Tibial artery (tissue), 4 donors: Measurements from ENCODE around the gene ABHD12.

Source experiments
- DNase-seq, 2 donors: peaks; one replicate each; pipeline ENCODE4 v3.0.0-alpha.2; 2019
- H3K27ac ChIP-seq, 2 donors: fragments of 200-600 bp; sonication (generic) in 1 of 2; 1 replicate in 1 of 2; 2 replicates in 1 of 2; pipeline ENCODE4 v1.5.1; 2018 to 2019; ENCODE audit warnings: mild to moderate bottlenecking in 1 of 2
- H3K27me3 ChIP-seq, 2 donors: fragments of 200-600 bp; sonication (generic) in 1 of 2; one replicate each; pipeline versions ENCODE4 v1.5.1 to v1.6.0; 2016 to 2019
- H3K36me3 ChIP-seq, 3 donors: fragments of 200-600 bp; sonication (generic) in 2 of 3; one replicate each; pipeline ENCODE4 v1.5.1; 2016 to 2019; ENCODE audit warnings: mild to moderate bottlenecking in 2 of 3
- H3K4me1 ChIP-seq, 4 donors: fragments of 200-600 bp; sonication (generic) in 2 of 4; 1 replicate in 3 of 4; 2 replicates in 1 of 4; pipeline ENCODE4 v1.5.1; 2016 to 2019
- H3K4me3 ChIP-seq, 2 donors: fragments of 200-600 bp; sonication (generic) in 1 of 2; 1 replicate in 1 of 2; 2 replicates in 1 of 2; pipeline ENCODE4 v1.5.1; 2018 to 2019; ENCODE audit warnings: mild to moderate bottlenecking in 2 of 2
- H3K9me3 ChIP-seq, 3 donors: fragments of 200-600 bp; sonication (generic) in 1 of 3; one replicate each; pipeline ENCODE4 v1.5.1; 2016 to 2019
- CTCF ChIP-seq, 2 experiments: fragments of 200-600 bp in 1 of 2; fragments of 450-650 bp in 1 of 2; IDR thresholded peaks; one replicate each; pipeline ENCODE4 v1.5.1; 2017 to 2019; ENCODE audit warnings: antibody characterized with exemption in 2 of 2, mild to moderate bottlenecking in 1 of 2, moderate library complexity in 1 of 2
- intact Hi-C: fragments of 100-400 bp; cut with DNase I; formaldehyde crosslinking; loops from one replicate; pipeline ENCODE4 v1.15.0; 2023; ENCODE audit warnings: low total_unique reads

The ABHD12 gene

GRCh38 chr20:25380945-25381614 lies 9.6 kb downstream of the ABHD12 start:
- intact Hi-C loops: no loop called here
- Histone ChIP-seq H3K27ac (no peak overlapping the region), H3K27me3 (no peaks in the 10 kb centered on the region), H3K4me1 (peaks cover 0 to 10% (median 0%) of the 10 kb centered on the region in 4 donors), H3K36me3 (no peaks in the 10 kb centered on the region), H3K9me3 (no peaks in the 10 kb centered on the region), H3K4me3 (no peak overlapping the region)
- no peak for TF ChIP-seq CTCF (IDR thresholded peaks at IDR 0.05)
- DNase-seq: no peak

GRCh38 chr20:25378884-25379733 lies 11.5 kb downstream of the ABHD12 start:
- Histone ChIP-seq H3K27me3 (no peaks in the 10 kb centered on the region), H3K4me3 (no peak overlapping the region), H3K36me3 (no peaks in the 10 kb centered on the region), H3K9me3 (no peaks in the 10 kb centered on the region), H3K4me1 (peaks cover 0 to 5% (median 0%) of the 10 kb centered on the region in 4 donors), H3K27ac (no peak overlapping the region)
- intact Hi-C loops: no loop called here
- DNase-seq: no peak
- no peak for TF ChIP-seq CTCF (IDR thresholded peaks at IDR 0.05)

DNA sequence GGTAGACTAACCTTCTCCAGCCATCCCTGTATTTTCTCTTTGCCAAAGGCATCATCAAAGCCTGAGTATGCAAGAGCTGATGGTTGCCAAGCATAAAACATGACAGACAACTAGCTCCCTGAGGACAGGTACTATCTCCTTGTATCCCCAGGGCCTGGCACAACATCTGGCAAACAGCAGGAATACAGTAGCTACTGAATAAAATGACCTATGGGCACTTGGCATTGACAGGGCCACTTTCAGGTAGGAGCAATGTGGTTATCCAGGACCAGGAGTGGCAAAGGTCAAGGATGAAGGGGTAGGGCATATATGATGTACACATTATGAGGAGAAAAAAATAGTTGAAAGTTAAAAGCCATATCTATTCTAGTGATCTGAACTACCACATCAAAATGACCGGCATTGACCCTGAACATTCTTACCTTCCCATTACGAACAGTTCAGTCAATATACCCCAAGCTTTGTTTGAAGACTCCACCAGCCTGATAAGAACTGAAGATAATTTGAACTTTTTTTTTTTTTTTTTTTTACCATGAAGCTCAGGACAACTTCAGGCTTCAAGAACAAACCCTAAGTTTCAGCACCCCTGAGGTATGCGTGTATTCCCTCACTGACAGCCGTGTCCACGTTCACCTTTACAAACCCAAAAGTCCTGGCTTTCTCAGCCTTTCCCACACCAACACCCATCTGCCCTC lies 12.3 kb downstream of the ABHD12 start:
- DNase-seq: no peak
- no peak overlapping the region for H3K4me3 ChIP-seq
- H3K9me3 ChIP-seq: no peaks in the 10 kb centered on the region
- TF ChIP-seq CTCF (IDR thresholded peaks at IDR 0.05): no peak
- no peaks in the 10 kb centered on the region for H3K27me3 ChIP-seq
- H3K4me1 ChIP-seq: peaks cover 0 to 5% (median 0%) of the 10 kb centered on the region in 4 donors
- no peaks in the 10 kb centered on the region for H3K36me3 ChIP-seq
- no peak overlapping the region for H3K27ac ChIP-seq
- intact Hi-C loops: no loop called here

DNA sequence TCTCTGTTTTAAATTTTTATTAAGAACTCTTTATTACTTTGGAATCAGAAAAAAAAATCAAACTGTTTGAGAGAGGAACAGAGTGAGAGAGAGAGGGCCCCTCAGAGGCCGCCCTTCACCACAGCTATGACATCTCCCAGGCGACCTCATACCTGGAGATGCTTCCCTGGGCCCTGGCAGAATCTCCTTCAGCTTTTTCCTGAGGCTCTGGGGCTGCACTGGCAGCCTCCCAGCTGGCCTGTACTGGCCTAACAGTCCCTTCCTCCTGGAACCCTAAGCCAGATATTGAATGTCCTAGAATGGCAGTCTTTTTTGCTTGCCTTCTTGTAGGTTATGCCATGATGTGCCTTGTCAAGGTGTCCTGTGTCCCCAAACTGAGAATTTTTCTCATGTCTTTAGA lies 13.7 kb downstream of the ABHD12 start:
- DNase-seq: no peak
- Histone ChIP-seq H3K4me3 (no peak overlapping the region), H3K36me3 (no peaks in the 10 kb centered on the region), H3K27me3 (no peaks in the 10 kb centered on the region), H3K4me1 (peaks cover 0 to 5% (median 0%) of the 10 kb centered on the region in 4 donors), H3K27ac (no peak overlapping the region), H3K9me3 (no peaks in the 10 kb centered on the region)
- intact Hi-C loops: no loop called here
- no peak for TF ChIP-seq CTCF (IDR thresholded peaks at IDR 0.05)

DNA sequence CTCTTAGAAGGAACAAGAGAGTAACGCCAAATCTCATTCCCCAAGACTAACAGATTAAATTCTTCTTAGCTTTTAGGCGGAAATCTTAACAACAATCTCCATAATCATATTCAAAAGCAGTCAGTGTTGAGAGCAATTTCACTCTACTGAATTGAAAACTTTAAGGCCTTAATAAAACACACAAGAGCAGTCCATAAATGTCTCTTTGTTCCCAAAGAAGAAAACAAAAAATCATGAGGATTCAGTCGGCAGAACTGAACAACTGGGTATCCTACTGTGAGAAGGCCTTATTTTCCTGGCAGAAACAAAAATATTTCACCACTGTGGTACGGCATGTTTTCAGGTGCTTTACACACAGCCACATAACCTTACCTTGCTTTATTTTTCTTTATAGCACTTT lies 14.4 kb downstream of the ABHD12 start:
- DNase-seq: no peak
- TF ChIP-seq CTCF (IDR thresholded peaks at IDR 0.05): no peak

More for the DNA sequence above, 14.4 kb downstream of the ABHD12 start:
- intact Hi-C loops: no loop called here
- Histone ChIP-seq H3K27me3 (no peaks in the 10 kb centered on the region), H3K9me3 (no peaks in the 10 kb centered on the region), H3K36me3 (no peaks in the 10 kb centered on the region), H3K4me3 (no peak overlapping the region), H3K27ac (no peak overlapping the region), H3K4me1 (peaks cover 0 to 5% (median 0%) of the 10 kb centered on the region in 4 donors)
